Measurements from ENCODE around the gene ABCF3.
A peak's percentile ranks its signal among the peaks of the same experiment; 100 is the strongest.

Gene ABCF3

DNA sequence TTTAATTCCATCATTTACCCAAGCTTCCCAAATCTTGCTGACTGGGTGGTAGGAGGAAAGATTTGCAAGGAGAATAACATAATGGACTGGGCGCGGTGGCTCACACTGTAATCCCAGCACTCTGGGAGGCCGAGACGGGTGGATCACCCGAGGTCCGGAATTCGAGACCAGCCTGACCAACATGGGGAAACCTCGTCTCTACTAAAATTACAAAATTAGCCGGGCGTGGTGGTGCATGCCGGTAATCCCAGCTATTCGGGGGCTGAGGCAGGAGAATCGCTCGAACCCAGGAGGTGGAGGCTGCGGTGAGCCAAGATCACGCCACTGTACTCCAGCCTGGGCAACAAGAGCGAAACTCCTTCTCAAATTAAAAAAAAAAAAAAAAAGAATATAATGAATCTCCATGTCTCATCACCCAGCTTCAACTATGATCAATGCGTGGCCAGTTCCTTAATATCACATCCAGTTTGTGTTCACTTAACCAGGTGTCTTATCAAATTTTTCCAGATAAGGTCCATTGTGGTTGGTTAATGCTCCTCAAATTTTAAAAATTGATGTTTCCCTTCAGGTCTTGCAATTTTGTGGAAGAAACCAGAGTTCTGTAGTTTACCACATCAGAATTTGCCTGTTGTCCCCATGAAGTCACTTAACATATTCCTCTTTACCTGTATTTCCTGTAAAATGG lies 1.3 kb upstream of the ABCF3 start:
- H3K4me3 ChIP-seq (ENCODE audit: severe bottlenecking), result no peak overlapping the region

DNA sequence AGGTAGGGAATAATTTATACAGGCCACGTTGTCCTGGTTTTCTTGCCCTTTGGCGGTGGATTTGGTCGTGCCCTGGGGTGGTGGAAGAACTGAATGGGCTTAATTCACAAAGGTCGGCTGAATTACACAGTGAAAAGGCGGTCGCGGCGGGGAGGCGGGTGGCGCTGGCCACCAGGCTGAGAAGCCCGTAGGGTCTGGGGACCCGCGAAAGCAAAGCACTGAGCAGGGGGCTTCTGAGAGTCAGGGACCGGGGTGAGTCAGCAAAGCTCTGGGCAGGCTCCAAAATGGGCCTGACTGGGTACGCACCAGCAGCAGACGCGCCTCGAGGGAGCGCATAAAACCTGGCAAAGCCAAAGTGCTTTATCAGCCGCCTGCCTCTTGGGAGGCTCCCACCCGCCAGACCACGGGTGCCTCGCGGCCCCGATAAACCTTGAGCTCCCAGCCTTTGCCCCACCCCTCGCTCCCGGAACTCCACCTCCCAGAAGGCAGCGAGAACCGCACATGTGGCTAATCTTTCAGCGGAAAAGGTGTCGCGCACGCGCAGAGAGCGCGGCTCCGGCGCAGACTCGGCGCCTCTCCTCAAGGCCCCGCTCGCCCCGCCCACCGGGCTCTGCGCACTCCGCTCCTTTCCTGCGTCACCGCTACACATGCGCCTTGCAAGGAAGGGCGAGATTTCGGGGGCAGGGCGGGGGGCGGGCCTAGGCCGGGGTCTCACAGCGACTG lies 377 bp upstream of the ABCF3 start:
- H3K36me3 ChIP-seq (ENCODE audit: low read depth), result peaks cover 72% of the 10 kb centered on the region
- ATAC-seq (ENCODE audit: low read depth) (peak; percentile 87), DNase-seq (ENCODE audit: low spot score) (peak; percentile 98)
- H3K27ac ChIP-seq (ENCODE audit: poor library complexity, severe bottlenecking), result peak overlapping the region; percentile 61
- no peaks in the 10 kb centered on the region for H3K27me3 ChIP-seq (ENCODE audit: insufficient read depth, poor library complexity, severe bottlenecking)
- H3K9me3 ChIP-seq (ENCODE audit: severe bottlenecking), result no peaks in the 10 kb centered on the region
- TF ChIP-seq, protein P1, sequence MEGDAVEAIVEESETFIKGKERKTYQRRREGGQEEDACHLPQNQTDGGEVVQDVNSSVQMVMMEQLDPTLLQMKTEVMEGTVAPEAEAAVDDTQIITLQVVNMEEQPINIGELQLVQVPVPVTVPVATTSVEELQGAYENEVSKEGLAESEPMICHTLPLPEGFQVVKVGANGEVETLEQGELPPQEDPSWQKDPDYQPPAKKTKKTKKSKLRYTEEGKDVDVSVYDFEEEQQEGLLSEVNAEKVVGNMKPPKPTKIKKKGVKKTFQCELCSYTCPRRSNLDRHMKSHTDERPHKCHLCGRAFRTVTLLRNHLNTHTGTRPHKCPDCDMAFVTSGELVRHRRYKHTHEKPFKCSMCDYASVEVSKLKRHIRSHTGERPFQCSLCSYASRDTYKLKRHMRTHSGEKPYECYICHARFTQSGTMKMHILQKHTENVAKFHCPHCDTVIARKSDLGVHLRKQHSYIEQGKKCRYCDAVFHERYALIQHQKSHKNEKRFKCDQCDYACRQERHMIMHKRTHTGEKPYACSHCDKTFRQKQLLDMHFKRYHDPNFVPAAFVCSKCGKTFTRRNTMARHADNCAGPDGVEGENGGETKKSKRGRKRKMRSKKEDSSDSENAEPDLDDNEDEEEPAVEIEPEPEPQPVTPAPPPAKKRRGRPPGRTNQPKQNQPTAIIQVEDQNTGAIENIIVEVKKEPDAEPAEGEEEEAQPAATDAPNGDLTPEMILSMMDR (IDR thresholded peaks at IDR 0.05; ENCODE audit: poor library complexity, severe bottlenecking), result no peak
- H3K4me3 ChIP-seq (ENCODE audit: severe bottlenecking), result peak overlapping the region; percentile 76
- H3K4me1 ChIP-seq (ENCODE audit: insufficient read depth, poor library complexity, severe bottlenecking), result peaks cover 3% of the 10 kb centered on the region

More for the DNA sequence above, 1.3 kb upstream of the ABCF3 start:
- H3K36me3 ChIP-seq (ENCODE audit: low read depth), result peaks cover 72% of the 10 kb centered on the region
- H3K4me1 ChIP-seq (ENCODE audit: insufficient read depth, poor library complexity, severe bottlenecking), result peaks cover 3% of the 10 kb centered on the region
- H3K27ac ChIP-seq (ENCODE audit: poor library complexity, severe bottlenecking), result peak overlapping the region; percentile 61
- H3K27me3 ChIP-seq (ENCODE audit: insufficient read depth, poor library complexity, severe bottlenecking), result no peaks in the 10 kb centered on the region
- H3K9me3 ChIP-seq (ENCODE audit: severe bottlenecking), result no peaks in the 10 kb centered on the region
- no peak for DNase-seq (ENCODE audit: low spot score)
- no peak for ATAC-seq (ENCODE audit: low read depth)
- TF ChIP-seq, protein P1 (IDR thresholded peaks at IDR 0.05; ENCODE audit: poor library complexity, severe bottlenecking), result no peak

- TF ChIP-seq, protein P1 (IDR thresholded peaks at IDR 0.05; ENCODE audit: poor library complexity, severe bottlenecking), result no peak
- H3K36me3 ChIP-seq (ENCODE audit: low read depth), result peaks cover 69% of the 10 kb centered on the region
- DNase-seq (ENCODE audit: low spot score) (no peak), ATAC-seq (ENCODE audit: low read depth) (no peak)
- H3K27ac ChIP-seq (ENCODE audit: poor library complexity, severe bottlenecking), result no peak overlapping the region
- peak overlapping the region; percentile 76 for H3K4me3 ChIP-seq (ENCODE audit: severe bottlenecking)
- no peaks in the 10 kb centered on the region for H3K9me3 ChIP-seq (ENCODE audit: severe bottlenecking)
- H3K27me3 ChIP-seq (ENCODE audit: insufficient read depth, poor library complexity, severe bottlenecking), result no peaks in the 10 kb centered on the region
- peaks cover 3% of the 10 kb centered on the region for H3K4me1 ChIP-seq (ENCODE audit: insufficient read depth, poor library complexity, severe bottlenecking)
Measured at GRCh38 chr3:184186902-184187207, 856 bp downstream of the ABCF3 start.

DNA sequence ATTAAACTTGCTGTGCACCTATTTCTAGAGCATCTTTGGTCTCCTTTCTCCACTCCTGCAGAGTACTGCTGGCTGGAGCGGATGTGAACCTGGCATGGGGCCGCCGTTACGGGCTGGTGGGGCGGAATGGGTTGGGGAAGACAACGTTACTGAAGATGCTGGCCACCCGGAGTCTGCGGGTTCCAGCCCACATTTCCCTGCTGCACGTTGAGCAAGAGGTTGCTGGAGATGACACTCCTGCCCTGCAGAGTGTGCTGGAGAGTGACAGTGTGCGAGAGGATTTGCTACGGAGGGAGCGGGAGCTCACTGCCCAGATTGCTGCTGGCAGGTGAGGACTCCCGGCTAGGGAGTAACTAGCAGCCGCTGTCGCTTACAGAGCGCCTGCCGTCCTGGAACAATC lies 2.1 kb downstream of the ABCF3 start:
- Histone ChIP-seq H3K4me1 (ENCODE audit: insufficient read depth, poor library complexity, severe bottlenecking) (peaks cover 3% of the 10 kb centered on the region), H3K4me3 (ENCODE audit: severe bottlenecking) (no peak overlapping the region), H3K27me3 (ENCODE audit: insufficient read depth, poor library complexity, severe bottlenecking) (no peaks in the 10 kb centered on the region), H3K27ac (ENCODE audit: poor library complexity, severe bottlenecking) (no peak overlapping the region), H3K9me3 (ENCODE audit: severe bottlenecking) (no peaks in the 10 kb centered on the region), H3K36me3 (ENCODE audit: low read depth) (peaks cover 67% of the 10 kb centered on the region)
- DNase-seq (ENCODE audit: low spot score) (no peak), ATAC-seq (ENCODE audit: low read depth) (no peak)
- TF ChIP-seq, protein P1 (IDR thresholded peaks at IDR 0.05; ENCODE audit: poor library complexity, severe bottlenecking), result no peak

- H3K36me3 ChIP-seq (ENCODE audit: low read depth), result peaks cover 69% of the 10 kb centered on the region
- no peak for DNase-seq (ENCODE audit: low spot score)
Measured at GRCh38 chr3:184189421-184189820, 3.4 kb downstream of the ABCF3 start.

More at GRCh38 chr3:184189421-184189820, 3.4 kb downstream of the ABCF3 start:
- TF ChIP-seq, protein P1 (IDR thresholded peaks at IDR 0.05; ENCODE audit: poor library complexity, severe bottlenecking), result no peak
- Histone ChIP-seq H3K4me1 (ENCODE audit: insufficient read depth, poor library complexity, severe bottlenecking) (peaks cover 3% of the 10 kb centered on the region), H3K27me3 (ENCODE audit: insufficient read depth, poor library complexity, severe bottlenecking) (no peaks in the 10 kb centered on the region), H3K9me3 (ENCODE audit: severe bottlenecking) (no peaks in the 10 kb centered on the region), H3K27ac (ENCODE audit: poor library complexity, severe bottlenecking) (no peak overlapping the region), H3K4me3 (ENCODE audit: severe bottlenecking) (no peak overlapping the region)
- no peak for ATAC-seq (ENCODE audit: low read depth)
